HL-60 (cell line): ENCODE data around the gene KRT36.

Experiments
- DNase-seq, 2 experiments: peaks; one replicate each; pipeline ENCODE4 v3.0.0-alpha.2; 2010 to 2020; ENCODE audit warnings: low read depth in 1 of 2, low spot score in 1 of 2
- H3K27ac ChIP-seq: fragments of 250-450 bp; sonication (Bioruptor Pico); replicated peaks from 2 replicates; pipeline ENCODE4 v1.5.1; 2020; ENCODE audit warnings: mild to moderate bottlenecking, moderate library complexity
- H3K27me3 ChIP-seq: fragments of 250-450 bp; sonication (Bioruptor Pico); 2 replicates; pipeline ENCODE4 v1.5.1; 2021; ENCODE audit warnings: mild to moderate bottlenecking, moderate library complexity; ENCODE audit not compliant: insufficient read depth, poor library complexity, severe bottlenecking
- H3K4me3 ChIP-seq: replicated peaks from 2 replicates; pipeline ENCODE4 v1.5.1; 2011; ENCODE audit warnings: mild to moderate bottlenecking, control low read depth, low read length; ENCODE audit not compliant: insufficient read depth
- GABPA ChIP-seq: IDR thresholded peaks from 2 replicates; pipeline ENCODE4 v1.6.1; 2012; ENCODE audit warnings: low read depth
- POLR2AphosphoS5 ChIP-seq: IDR thresholded peaks from 2 replicates; pipeline ENCODE4 v1.6.1; 2012; ENCODE audit warnings: low read depth
- REST ChIP-seq: IDR thresholded peaks from 2 replicates; pipeline ENCODE4 v1.6.1; 2012; ENCODE audit warnings: low read depth; ENCODE audit not compliant: insufficient replicate concordance
- SPI1 ChIP-seq: IDR thresholded peaks from 2 replicates; pipeline ENCODE4 v1.6.1; 2012; ENCODE audit warnings: low read depth, mild to moderate bottlenecking, borderline replicate concordance
- TF ChIP-seq, protein P1 (sequence below): IDR thresholded peaks from one replicate; pipeline ENCODE4 v1.5.1; 2011; ENCODE audit warnings: low read length, control low read depth, inconsistent platforms; ENCODE audit not compliant: insufficient read depth

The KRT36 gene

GRCh38 chr17:41521574-41522261, 32.0 kb upstream of the KRT36 start:
- TF ChIP-seq POLR2AphosphoS5 (no peak), GABPA (no peak), REST (no peak), SPI1 (no peak)
- TF ChIP-seq, protein P1, sequence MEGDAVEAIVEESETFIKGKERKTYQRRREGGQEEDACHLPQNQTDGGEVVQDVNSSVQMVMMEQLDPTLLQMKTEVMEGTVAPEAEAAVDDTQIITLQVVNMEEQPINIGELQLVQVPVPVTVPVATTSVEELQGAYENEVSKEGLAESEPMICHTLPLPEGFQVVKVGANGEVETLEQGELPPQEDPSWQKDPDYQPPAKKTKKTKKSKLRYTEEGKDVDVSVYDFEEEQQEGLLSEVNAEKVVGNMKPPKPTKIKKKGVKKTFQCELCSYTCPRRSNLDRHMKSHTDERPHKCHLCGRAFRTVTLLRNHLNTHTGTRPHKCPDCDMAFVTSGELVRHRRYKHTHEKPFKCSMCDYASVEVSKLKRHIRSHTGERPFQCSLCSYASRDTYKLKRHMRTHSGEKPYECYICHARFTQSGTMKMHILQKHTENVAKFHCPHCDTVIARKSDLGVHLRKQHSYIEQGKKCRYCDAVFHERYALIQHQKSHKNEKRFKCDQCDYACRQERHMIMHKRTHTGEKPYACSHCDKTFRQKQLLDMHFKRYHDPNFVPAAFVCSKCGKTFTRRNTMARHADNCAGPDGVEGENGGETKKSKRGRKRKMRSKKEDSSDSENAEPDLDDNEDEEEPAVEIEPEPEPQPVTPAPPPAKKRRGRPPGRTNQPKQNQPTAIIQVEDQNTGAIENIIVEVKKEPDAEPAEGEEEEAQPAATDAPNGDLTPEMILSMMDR, result no peak
- DNase-seq, result no peak
- Histone ChIP-seq H3K27me3 (peaks cover 2% of the 10 kb centered on the region), H3K4me3 (no peak overlapping the region), H3K27ac (no peak overlapping the region)

DNA sequence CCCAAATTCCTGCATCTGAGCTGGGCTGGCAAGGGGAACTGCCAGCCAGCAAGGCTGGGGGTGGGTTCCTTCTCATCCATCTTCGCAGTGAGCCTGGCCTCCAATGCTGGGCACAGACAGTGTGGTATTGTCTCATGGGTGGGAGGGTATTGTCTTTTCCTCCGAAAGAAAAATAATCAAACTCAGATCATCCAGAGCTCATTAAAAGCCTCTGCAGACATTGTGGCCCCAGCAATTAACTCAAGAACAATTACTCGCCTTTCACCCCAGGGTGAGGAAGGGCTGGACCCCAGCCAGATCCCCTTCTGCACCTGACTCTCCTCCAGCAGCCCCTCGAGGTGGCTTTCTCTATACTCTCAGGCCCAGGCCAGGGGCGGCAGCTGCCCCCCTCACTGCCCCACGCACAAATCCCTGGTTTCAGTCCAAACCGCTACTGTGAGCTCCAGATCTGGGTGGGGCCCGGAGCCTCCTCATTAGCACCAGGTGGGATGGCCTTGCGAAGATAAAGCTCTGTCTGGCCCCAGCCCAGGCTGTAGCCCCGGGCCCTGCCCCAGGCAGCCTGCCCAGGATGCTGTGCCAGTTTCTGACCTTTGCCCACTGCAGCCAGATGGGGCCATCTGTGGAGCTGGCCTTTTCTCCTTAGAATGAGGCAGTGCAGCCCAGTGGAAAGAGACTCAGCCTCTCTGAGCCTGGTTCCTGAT, 31.3 kb upstream of the KRT36 start:
- TF ChIP-seq SPI1 (no peak), GABPA (no peak), POLR2AphosphoS5 (no peak), REST (no peak)
- TF ChIP-seq, protein P1, result no peak
- DNase-seq, result no peak
- Histone ChIP-seq H3K27me3 (no peaks in the 10 kb centered on the region), H3K27ac (no peak overlapping the region), H3K4me3 (no peak overlapping the region)

DNA sequence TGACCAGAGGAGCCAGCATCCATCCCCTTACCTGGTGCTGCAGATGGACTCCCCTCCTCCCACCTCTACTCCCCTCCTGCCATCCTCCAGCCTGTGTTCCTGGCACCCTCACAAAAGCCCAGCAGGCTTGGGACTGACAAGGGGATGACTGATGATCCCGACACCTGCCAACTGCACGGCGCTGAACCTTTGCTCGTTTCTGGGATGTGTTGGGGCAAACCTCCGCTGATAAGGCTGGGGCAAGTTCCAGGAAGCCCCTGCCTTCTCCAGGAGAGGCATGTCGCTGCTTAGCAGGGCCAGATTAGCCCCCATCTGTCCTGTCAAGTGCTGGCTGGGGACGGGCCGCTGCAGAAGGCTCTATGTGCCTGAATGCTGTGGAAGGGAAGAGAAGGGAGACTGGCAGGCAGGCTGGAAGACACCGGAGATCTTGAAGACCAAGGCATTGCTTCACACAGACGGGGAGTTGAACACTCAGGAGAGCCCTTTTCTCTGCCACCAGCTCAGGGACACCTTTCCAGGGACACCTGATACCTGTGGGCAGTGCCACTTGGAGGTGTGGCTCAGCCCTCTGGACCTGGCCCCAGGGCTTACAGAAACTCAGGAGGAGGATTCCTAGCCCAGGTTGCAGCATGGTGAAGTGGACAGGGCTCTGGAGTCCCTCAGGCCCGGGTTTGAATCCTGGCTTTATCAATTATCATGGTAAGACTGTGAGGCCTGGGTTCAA, 30.0 kb upstream of the KRT36 start:
- H3K27me3 ChIP-seq, result no peaks in the 10 kb centered on the region
- no peak overlapping the region for H3K27ac ChIP-seq
- H3K4me3 ChIP-seq, result no peak overlapping the region
- DNase-seq, result no peak
- TF ChIP-seq REST (no peak), GABPA (no peak), SPI1 (no peak), POLR2AphosphoS5 (no peak)
- TF ChIP-seq, protein P1, result no peak
